Lung (tissue), 12 donors: Measurements from ENCODE around the gene TSHR. TPM values are rescaled to one million over a fixed set of nuclear protein-coding genes. Genes with fewer than 3 reads are reported as not detected.

Source experiments
- ATAC-seq: fragments of 200-7000 bp; cut with Tn5 transposase; one replicate; pipeline ENCODE4 v1.9.1; 2020; ENCODE audit warnings: moderate number of reproducible peaks; ENCODE audit not compliant: insufficient read depth, low FRiP score
- DNase-seq, 3 donors: peaks; one replicate each; pipeline ENCODE4 v3.0.0-alpha.2; 2013 to 2017
- H3K27ac ChIP-seq, 2 donors: one replicate each; pipeline ENCODE4 v1.5.1; 2013; ENCODE audit warnings: mild to moderate bottlenecking in 2 of 2, moderate library complexity in 2 of 2, control low read depth in 1 of 2, inconsistent platforms in 1 of 2, low read depth in 1 of 2, low read length in 1 of 2
- H3K27me3 ChIP-seq, 3 donors: one replicate each; pipeline ENCODE4 v1.5.1; 2013; ENCODE audit warnings: low read length in 2 of 3; ENCODE audit not compliant: control insufficient read depth in 3 of 3, insufficient read depth in 3 of 3
- H3K36me3 ChIP-seq, 4 donors: one replicate each; pipeline ENCODE4 v1.5.1; 2013; ENCODE audit warnings: low read length in 4 of 4, mild to moderate bottlenecking in 1 of 4, moderate library complexity in 1 of 4; ENCODE audit not compliant: control insufficient read depth in 4 of 4, insufficient read depth in 4 of 4
- H3K4me1 ChIP-seq, 5 donors: one replicate each; pipeline ENCODE4 v1.5.1; 2013; ENCODE audit warnings: low read length in 5 of 5, mild to moderate bottlenecking in 2 of 5, moderate library complexity in 1 of 5; ENCODE audit not compliant: control insufficient read depth in 5 of 5, insufficient read depth in 5 of 5
- H3K4me3 ChIP-seq: one replicate; pipeline ENCODE4 v1.5.1; 2013; ENCODE audit warnings: mild to moderate bottlenecking, control low read depth, moderate library complexity
- H3K9ac ChIP-seq, 2 donors: one replicate each; pipeline ENCODE4 v1.5.1; 2013; ENCODE audit warnings: low read length in 2 of 2, control low read depth in 1 of 2; ENCODE audit not compliant: insufficient read depth in 1 of 2
- H3K9me3 ChIP-seq, 4 donors: one replicate each; pipeline ENCODE4 v1.5.1; 2013; ENCODE audit warnings: low read length in 3 of 4, mild to moderate bottlenecking in 1 of 4, moderate library complexity in 1 of 4; ENCODE audit not compliant: control insufficient read depth in 4 of 4, insufficient read depth in 3 of 4
- WGBS, 2 donors: extraction: QIAGEN DNeasy Blood & Tissue Kit; methylation state at CpG; one replicate each; pipeline ENCODE4 v1.1.7; 2013; 5-methylcytosine and 5-hydroxymethylcytosine counted together
- polyA plus RNA-seq, 2 donors: library from polyadenylated mRNA; stranded (reverse); fragments of 200-250 nt; gene quantifications; one replicate each; pipeline ENCODE4 v1.2.1, GENCODE V29; 2013
- total RNA-seq, 2 donors: library from RNA; depleted of rRNA in 1 of 2; stranded (reverse); fragments of >200 nt in 1 of 2; gene quantifications; one replicate each; pipeline ENCODE4 v1.2.1, GENCODE V29; 2014 to 2021
- TF ChIP-seq, protein P1 (sequence below): IDR thresholded peaks from 2 replicates; pipeline ENCODE4 v1.5.1; 2012; ENCODE audit warnings: mild to moderate bottlenecking; ENCODE audit errors: control extremely low read depth, extremely low read depth
- donor health status: control.
- donor health status: control.
- donor health status: Bipolar disorder and iron deficiency.
- donor health status: healthy.
- donor health status: DM: yes; HTN: yes; CAD: no.

TSHR gene
- total and polyA plus RNA-seq, 4 donors, result 0.04 to 0.31 (median 0.07) TPM; not detected in 1

DNA sequence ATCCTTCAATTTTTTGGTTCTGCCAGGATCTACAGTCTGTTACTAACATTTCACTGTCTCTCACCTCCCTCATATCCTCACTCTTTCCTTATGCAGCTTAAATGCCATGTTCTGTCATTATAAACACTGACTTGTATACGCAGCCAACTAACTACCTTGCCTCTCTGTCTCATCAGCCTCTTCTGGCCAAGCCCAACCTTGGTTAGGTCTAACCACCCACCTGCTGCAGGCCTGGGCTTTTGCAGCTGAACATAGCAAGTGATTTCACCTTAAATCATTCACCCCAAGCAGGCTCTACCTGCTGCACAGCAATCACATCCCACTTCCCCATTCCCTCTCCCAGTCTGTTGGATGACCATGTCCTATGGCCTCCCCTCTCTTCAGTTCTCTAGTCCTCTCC, 173.8 kb downstream of the TSHR start:
- 93% methylated on average over 1 of the region's 1 CpG for WGBS, 2 donors
- no peaks in the 10 kb centered on the region for H3K4me1 ChIP-seq
- ATAC-seq, result no peak
- peaks cover 0 to 3% (median 0%) of the 10 kb centered on the region in 4 donors for H3K9me3 ChIP-seq
- H3K27me3 ChIP-seq, result no peaks in the 10 kb centered on the region
- no peak overlapping the region for H3K27ac ChIP-seq
- TF ChIP-seq, protein P1, sequence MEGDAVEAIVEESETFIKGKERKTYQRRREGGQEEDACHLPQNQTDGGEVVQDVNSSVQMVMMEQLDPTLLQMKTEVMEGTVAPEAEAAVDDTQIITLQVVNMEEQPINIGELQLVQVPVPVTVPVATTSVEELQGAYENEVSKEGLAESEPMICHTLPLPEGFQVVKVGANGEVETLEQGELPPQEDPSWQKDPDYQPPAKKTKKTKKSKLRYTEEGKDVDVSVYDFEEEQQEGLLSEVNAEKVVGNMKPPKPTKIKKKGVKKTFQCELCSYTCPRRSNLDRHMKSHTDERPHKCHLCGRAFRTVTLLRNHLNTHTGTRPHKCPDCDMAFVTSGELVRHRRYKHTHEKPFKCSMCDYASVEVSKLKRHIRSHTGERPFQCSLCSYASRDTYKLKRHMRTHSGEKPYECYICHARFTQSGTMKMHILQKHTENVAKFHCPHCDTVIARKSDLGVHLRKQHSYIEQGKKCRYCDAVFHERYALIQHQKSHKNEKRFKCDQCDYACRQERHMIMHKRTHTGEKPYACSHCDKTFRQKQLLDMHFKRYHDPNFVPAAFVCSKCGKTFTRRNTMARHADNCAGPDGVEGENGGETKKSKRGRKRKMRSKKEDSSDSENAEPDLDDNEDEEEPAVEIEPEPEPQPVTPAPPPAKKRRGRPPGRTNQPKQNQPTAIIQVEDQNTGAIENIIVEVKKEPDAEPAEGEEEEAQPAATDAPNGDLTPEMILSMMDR, result no peak
- no peak overlapping the region for H3K4me3 ChIP-seq
- H3K36me3 ChIP-seq, result no peaks in the 10 kb centered on the region
- DNase-seq, result no peak
- H3K9ac ChIP-seq, result no peak overlapping the region

DNA sequence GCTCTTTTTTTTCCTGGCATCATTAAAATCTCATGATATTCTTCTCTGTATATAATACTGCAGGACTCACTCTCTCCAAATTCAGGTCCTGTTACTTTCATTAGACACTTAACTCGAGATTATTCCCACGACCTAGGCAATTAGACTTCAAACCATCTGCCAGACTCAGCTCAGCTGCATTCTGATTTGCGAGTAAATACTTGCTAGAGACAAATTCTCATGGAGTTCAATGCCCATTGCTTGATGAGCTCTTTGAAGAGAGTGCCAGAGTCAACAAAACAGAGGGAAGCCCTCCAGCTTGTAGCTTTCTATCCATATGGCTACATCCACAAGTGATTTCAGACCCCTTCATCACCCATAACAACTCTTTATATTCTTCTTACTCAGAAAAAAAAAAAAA, 177.0 kb downstream of the TSHR start:
- Histone ChIP-seq H3K4me3 (no peak overlapping the region), H3K36me3 (no peaks in the 10 kb centered on the region), H3K9ac (no peak overlapping the region), H3K27ac (no peak overlapping the region), H3K27me3 (no peaks in the 10 kb centered on the region), H3K4me1 (no peaks in the 10 kb centered on the region), H3K9me3 (peaks cover 0 to 3% (median 0%) of the 10 kb centered on the region in 4 donors)
- TF ChIP-seq, protein P1, result no peak
- DNase-seq, result peak; percentile 13 to 57 (median 33)
- 47 to 66% methylated on average over 3 of the region's 3 CpGs for WGBS, 2 donors
- no peak for ATAC-seq

DNA sequence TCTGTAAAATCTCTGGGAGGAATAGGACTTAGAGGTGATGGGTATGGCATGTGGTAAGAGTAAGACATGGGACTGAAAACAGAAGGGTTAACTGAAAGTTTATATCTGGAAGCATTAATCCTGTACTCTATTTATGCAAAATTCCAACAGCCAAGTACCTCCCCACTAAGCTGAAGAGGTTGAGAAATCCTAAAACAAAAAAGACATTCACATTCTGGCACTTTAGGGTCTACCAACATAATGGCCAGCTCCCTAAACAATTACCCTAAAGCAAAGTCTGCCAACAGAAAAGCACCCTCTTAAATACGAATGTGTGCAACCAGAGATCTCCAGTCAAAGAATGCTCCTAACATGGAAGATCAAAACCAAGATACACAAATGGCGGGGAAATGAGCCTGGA, 178.0 kb downstream of the TSHR start:
- TF ChIP-seq, protein P1, result no peak
- WGBS, 2 donors, result 82 to 87% methylated on average over 2 of the region's 2 CpGs
- Histone ChIP-seq H3K36me3 (no peaks in the 10 kb centered on the region), H3K27ac (no peak overlapping the region), H3K9ac (no peak overlapping the region), H3K27me3 (no peaks in the 10 kb centered on the region), H3K9me3 (peaks cover 0 to 2% (median 0%) of the 10 kb centered on the region in 4 donors), H3K4me1 (no peaks in the 10 kb centered on the region), H3K4me3 (no peak overlapping the region)
- ATAC-seq (no peak), DNase-seq (no peak)

DNA sequence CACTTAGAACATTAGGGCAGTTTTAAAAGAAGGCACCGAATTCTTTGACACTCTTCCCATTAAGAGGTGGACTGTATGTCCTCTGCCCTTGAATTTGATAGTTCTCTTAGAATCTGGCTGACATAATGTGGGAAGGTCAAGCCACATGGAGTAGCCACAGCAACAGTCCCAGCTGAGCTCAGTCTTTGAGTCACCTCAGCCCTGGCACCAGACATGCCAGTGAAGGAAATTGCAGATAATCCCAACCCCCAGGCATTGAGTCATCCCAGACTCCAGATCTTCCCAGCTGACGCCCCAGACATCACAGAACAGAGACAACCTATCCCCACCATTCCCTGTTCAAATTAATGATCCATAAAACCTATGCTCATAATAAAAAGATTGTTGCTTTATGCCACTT, 181.9 kb downstream of the TSHR start:
- Histone ChIP-seq H3K4me1 (no peaks in the 10 kb centered on the region), H3K27ac (no peak overlapping the region), H3K4me3 (no peak overlapping the region), H3K36me3 (no peaks in the 10 kb centered on the region), H3K9ac (no peak overlapping the region), H3K27me3 (no peaks in the 10 kb centered on the region), H3K9me3 (no peaks in the 10 kb centered on the region)
- DNase-seq (no peak), ATAC-seq (no peak)
- TF ChIP-seq, protein P1, result no peak
- WGBS, 2 donors, result 76 to 79% methylated on average over 2 of the region's 2 CpGs
